ENCODE measurements around the gene SMTNL1.

SMTNL1 gene

DNA sequence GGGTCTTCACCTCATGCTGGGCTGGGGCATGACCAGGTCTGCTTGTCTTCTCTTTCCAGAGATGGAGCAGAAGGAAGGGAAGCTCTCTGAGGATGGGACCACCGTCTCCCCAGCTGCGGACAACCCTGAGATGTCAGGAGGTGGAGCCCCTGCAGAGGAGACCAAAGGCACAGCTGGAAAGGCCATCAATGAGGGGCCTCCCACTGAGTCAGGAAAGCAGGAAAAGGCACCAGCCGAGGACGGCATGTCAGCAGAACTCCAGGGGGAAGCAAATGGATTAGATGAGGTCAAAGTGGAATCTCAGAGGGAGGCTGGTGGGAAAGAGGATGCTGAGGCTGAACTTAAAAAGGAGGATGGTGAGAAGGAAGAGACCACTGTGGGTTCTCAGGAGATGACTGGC lies 5.2 kb downstream of the SMTNL1 start:
- intact Hi-C loops (cut with DNase I; ENCODE audit: low total_unique reads) = no loop called here
- TF ChIP-seq, protein P1, sequence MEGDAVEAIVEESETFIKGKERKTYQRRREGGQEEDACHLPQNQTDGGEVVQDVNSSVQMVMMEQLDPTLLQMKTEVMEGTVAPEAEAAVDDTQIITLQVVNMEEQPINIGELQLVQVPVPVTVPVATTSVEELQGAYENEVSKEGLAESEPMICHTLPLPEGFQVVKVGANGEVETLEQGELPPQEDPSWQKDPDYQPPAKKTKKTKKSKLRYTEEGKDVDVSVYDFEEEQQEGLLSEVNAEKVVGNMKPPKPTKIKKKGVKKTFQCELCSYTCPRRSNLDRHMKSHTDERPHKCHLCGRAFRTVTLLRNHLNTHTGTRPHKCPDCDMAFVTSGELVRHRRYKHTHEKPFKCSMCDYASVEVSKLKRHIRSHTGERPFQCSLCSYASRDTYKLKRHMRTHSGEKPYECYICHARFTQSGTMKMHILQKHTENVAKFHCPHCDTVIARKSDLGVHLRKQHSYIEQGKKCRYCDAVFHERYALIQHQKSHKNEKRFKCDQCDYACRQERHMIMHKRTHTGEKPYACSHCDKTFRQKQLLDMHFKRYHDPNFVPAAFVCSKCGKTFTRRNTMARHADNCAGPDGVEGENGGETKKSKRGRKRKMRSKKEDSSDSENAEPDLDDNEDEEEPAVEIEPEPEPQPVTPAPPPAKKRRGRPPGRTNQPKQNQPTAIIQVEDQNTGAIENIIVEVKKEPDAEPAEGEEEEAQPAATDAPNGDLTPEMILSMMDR (IDR thresholded peaks at IDR 0.05) = no peak
- Histone ChIP-seq H3K27me3 (no peaks in the 10 kb centered on the region), H3K36me3 (peaks cover 0 to 11% (median 8%) of the 10 kb centered on the region in 3 donors), H3K9me3 (no peaks in the 10 kb centered on the region), H3K27ac (no peak overlapping the region), H3K4me1 (no peaks in the 10 kb centered on the region), H3K4me3 (no peak overlapping the region)
- DNase-seq = no peak

DNA sequence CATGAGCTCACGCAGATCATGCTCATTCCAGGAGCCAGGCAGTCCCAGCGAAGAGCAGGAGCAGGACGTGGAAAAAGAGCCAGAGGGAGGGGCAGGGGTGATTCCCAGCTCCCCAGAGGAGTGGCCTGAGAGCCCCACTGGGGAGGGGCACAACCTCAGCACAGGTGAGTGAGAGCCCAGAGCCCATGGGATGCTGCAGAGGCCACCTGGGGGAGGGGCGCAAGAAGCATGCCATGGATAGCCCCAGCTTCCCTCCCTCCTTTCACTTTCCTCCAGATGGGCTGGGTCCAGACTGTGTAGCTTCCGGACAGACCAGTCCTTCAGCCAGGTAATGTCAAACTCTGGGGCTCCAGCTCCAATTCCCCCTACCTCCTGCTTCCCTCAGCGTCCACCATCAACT lies 6.2 kb downstream of the SMTNL1 start:
- DNase-seq = no peak
- Histone ChIP-seq H3K27ac (no peak overlapping the region), H3K27me3 (no peaks in the 10 kb centered on the region), H3K4me1 (no peaks in the 10 kb centered on the region), H3K4me3 (no peak overlapping the region), H3K36me3 (peaks cover 0 to 22% (median 13%) of the 10 kb centered on the region in 3 donors), H3K9me3 (no peaks in the 10 kb centered on the region)
- TF ChIP-seq, protein P1 (IDR thresholded peaks at IDR 0.05) = no peak
- intact Hi-C loops (cut with DNase I; ENCODE audit: low total_unique reads) = no loop called here

DNA sequence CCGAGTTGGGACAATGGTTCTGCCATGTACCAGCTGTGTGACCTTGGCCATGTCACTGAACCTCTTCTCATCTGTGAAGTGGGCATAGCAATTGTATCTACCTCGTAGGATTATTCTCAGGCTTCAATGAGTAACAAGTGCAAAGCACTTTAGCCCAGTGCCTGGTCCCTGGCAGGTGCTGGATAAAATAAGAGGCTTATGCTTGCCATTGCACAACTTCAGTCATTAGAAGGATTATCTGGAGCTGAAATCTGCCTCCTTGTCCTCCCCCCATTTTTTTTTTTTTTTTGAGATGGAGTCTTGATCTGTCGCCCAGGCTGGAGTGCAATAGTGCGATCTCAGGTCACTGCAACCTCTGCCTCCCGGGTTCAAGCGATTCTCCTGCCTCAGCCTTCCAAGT lies 7.2 kb downstream of the SMTNL1 start:
- intact Hi-C loops (cut with DNase I; ENCODE audit: low total_unique reads) = no loop called here
- Histone ChIP-seq H3K4me1 (no peaks in the 10 kb centered on the region), H3K27me3 (no peaks in the 10 kb centered on the region), H3K9me3 (no peaks in the 10 kb centered on the region), H3K4me3 (no peak overlapping the region), H3K36me3 (peaks cover 1 to 31% (median 23%) of the 10 kb centered on the region in 3 donors), H3K27ac (no peak overlapping the region)
- DNase-seq = no peak
- TF ChIP-seq, protein P1 (IDR thresholded peaks at IDR 0.05) = no peak

DNA sequence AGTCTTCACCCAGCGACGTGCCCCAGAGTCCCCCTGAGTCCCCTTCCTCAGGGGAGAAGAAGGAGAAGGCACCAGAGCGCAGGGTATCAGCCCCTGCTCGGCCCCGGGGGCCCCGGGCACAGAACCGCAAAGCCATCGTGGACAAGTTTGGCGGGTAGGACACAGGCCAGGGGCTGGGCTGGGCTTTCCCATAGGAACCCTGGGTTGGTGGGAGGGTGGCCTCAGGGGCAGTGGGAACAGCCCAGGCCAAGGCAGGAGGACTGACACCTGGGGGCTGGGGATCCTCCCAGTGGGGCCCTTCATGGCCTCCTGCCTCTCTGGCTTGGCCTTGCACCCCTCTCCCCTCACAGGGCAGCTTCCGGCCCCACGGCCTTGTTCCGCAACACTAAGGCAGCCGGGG lies 8.5 kb downstream of the SMTNL1 start:
- H3K27ac ChIP-seq = no peak overlapping the region
- H3K27me3 ChIP-seq = no peaks in the 10 kb centered on the region
- H3K4me3 ChIP-seq = no peak overlapping the region
- no peaks in the 10 kb centered on the region for H3K4me1 ChIP-seq
- no peaks in the 10 kb centered on the region for H3K9me3 ChIP-seq
- DNase-seq = no peak
- intact Hi-C loops (cut with DNase I; ENCODE audit: low total_unique reads) = no loop called here
- TF ChIP-seq, protein P1 (IDR thresholded peaks at IDR 0.05) = no peak
- H3K36me3 ChIP-seq = peaks cover 13 to 44% (median 36%) of the 10 kb centered on the region in 3 donors

DNA sequence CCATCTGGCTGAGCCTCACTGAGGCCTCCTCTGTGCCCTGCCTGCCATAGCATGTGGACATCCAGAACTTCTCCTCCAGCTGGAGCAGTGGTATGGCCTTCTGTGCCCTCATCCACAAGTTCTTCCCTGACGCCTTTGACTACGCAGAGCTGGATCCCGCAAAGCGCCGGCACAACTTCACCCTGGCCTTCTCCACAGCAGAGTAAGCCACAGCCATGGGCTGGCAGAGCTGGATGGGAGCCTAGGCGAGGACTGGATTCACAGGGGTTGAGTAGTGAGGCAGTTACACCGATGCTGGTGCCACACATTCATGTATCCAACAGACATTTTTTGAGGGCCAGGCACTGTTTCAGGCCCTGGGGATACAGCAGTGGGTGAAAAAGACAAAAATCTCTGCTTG lies 9.1 kb downstream of the SMTNL1 start:
- intact Hi-C loops (cut with DNase I; ENCODE audit: low total_unique reads) = no loop called here
- H3K4me3 ChIP-seq = no peak overlapping the region
- H3K27ac ChIP-seq = no peak overlapping the region
- H3K9me3 ChIP-seq = no peaks in the 10 kb centered on the region
- no peaks in the 10 kb centered on the region for H3K4me1 ChIP-seq
- no peak for DNase-seq
- no peaks in the 10 kb centered on the region for H3K27me3 ChIP-seq
- H3K36me3 ChIP-seq = peaks cover 18 to 50% (median 42%) of the 10 kb centered on the region in 3 donors
- TF ChIP-seq, protein P1 (IDR thresholded peaks at IDR 0.05) = no peak

DNA sequence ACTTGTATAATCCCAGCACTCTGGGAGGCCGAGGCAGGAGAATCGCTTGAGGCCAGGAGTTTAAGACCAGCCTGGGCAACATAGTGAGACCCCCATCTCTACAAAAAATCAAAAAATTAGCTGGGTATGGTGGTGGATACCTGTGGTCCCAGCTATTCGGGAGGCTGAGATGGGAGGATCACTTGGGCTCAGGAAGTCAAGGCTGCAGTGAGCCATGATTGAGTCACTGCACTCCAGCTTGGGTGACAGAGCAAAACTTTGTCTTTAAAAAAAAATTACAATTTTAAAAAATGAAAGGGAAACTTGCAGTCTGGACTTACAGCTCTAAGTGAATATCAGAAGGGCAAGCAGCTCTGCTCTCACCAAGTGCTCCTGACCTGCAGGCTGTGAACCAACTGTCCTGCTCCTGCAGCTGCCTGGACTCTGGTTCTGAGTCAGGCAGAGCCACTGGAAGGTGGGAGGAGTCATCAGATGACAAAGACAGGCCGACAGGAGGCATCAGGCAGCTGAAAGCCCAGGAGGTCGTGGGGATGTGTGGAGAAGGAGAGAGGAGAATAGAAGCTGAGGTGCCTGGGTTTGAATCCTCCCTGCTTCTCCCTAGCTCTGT lies 9.6 kb downstream of the SMTNL1 start:
- intact Hi-C loops (cut with DNase I; ENCODE audit: low total_unique reads) = no loop called here
- Histone ChIP-seq H3K27ac (no peak overlapping the region), H3K9me3 (no peaks in the 10 kb centered on the region), H3K36me3 (peaks cover 23 to 55% (median 47%) of the 10 kb centered on the region in 3 donors), H3K4me1 (no peaks in the 10 kb centered on the region), H3K27me3 (no peaks in the 10 kb centered on the region), H3K4me3 (no peak overlapping the region)
- no peak for DNase-seq
- TF ChIP-seq, protein P1 (IDR thresholded peaks at IDR 0.05) = no peak

All from tibial artery (tissue), 4 donors.